ENCODE results near the gene PITPNC1.

DNA sequence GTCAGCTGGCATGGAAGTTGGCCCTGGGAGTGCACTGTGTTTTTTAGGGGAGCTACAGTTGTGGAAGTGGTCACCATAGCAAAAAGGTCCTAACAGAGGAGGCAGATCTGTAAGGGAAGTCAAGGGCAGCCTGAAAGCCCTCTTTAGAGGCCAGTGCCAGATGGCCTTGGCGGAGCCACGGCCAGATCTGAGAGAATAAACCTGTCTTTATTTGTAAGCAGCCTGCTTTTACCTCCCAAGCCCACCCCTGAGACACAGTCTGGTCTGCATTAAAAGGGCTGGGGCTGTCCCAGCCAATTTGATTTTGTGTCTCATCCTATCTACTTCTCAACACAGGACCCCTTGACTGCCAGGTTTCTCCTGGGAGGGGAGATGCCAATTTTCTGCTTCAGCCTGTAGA lies 289.6 kb downstream of the PITPNC1 start:
- TF ChIP-seq, protein P1, sequence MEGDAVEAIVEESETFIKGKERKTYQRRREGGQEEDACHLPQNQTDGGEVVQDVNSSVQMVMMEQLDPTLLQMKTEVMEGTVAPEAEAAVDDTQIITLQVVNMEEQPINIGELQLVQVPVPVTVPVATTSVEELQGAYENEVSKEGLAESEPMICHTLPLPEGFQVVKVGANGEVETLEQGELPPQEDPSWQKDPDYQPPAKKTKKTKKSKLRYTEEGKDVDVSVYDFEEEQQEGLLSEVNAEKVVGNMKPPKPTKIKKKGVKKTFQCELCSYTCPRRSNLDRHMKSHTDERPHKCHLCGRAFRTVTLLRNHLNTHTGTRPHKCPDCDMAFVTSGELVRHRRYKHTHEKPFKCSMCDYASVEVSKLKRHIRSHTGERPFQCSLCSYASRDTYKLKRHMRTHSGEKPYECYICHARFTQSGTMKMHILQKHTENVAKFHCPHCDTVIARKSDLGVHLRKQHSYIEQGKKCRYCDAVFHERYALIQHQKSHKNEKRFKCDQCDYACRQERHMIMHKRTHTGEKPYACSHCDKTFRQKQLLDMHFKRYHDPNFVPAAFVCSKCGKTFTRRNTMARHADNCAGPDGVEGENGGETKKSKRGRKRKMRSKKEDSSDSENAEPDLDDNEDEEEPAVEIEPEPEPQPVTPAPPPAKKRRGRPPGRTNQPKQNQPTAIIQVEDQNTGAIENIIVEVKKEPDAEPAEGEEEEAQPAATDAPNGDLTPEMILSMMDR (IDR thresholded peaks at IDR 0.05), result no peak
- TF ChIP-seq POLR2AphosphoS5 (IDR thresholded peaks at IDR 0.05), result no peak
- TF ChIP-seq POLR2A (IDR thresholded peaks at IDR 0.05), result no peak

All from breast epithelium (tissue), 3 donors.